HS-5 (cell line): ENCODE results near the gene PLXNA2.

ENCODE experiments used
- DNase-seq: peaks from one replicate; pipeline ENCODE4 v3.0.0-alpha.2; 2012; ENCODE audit warnings: low read depth

The PLXNA2 gene

GRCh38 chr1:207993477-207994445 is 250.4 kb downstream of the PLXNA2 start:
- DNase-seq = no peak

GRCh38 chr1:207992677-207993236 is 251.4 kb downstream of the PLXNA2 start:
- no peak for DNase-seq

- DNase-seq = no peak
Observed at GRCh38 chr1:207991583-207992026, 252.6 kb downstream of the PLXNA2 start.

- no peak for DNase-seq
Observed at GRCh38 chr1:207990876-207991582, 253.2 kb downstream of the PLXNA2 start.

GRCh38 chr1:207990455-207990854 is 253.7 kb downstream of the PLXNA2 start:
- no peak for DNase-seq

- DNase-seq = no peak
Observed at GRCh38 chr1:207988326-207989165, 255.6 kb downstream of the PLXNA2 start.

GRCh38 chr1:207987164-207987563 is 257.0 kb downstream of the PLXNA2 start:
- no peak for DNase-seq

GRCh38 chr1:207985996-207986395 is 258.2 kb downstream of the PLXNA2 start:
- no peak for DNase-seq

- no peak for DNase-seq
Observed at GRCh38 chr1:207984831-207985572, 259.2 kb downstream of the PLXNA2 start.

- DNase-seq = no peak
Observed at GRCh38 chr1:207983044-207983635, 261.0 kb downstream of the PLXNA2 start.

- DNase-seq = no peak
Observed at GRCh38 chr1:207981976-207982375, 262.2 kb downstream of the PLXNA2 start.

- no peak for DNase-seq
Observed at GRCh38 chr1:207978441-207978840, 265.7 kb downstream of the PLXNA2 start.

- no peak for DNase-seq
Observed at GRCh38 chr1:207977876-207978275, 266.3 kb downstream of the PLXNA2 start.

GRCh38 chr1:207973898-207974568 is 270.2 kb downstream of the PLXNA2 start:
- no peak for DNase-seq

GRCh38 chr1:207972337-207972736 is 271.8 kb downstream of the PLXNA2 start:
- no peak for DNase-seq
